ENCODE results near the gene ANTKMT. TPM values are rescaled to one million over a fixed set of nuclear protein-coding genes. Genes with fewer than 3 reads are reported as not detected.

ANTKMT gene
- total and polyA plus RNA-seq, 9 donors = 13.2 to 43.9 (median 21.9) TPM; not detected in 1

DNA sequence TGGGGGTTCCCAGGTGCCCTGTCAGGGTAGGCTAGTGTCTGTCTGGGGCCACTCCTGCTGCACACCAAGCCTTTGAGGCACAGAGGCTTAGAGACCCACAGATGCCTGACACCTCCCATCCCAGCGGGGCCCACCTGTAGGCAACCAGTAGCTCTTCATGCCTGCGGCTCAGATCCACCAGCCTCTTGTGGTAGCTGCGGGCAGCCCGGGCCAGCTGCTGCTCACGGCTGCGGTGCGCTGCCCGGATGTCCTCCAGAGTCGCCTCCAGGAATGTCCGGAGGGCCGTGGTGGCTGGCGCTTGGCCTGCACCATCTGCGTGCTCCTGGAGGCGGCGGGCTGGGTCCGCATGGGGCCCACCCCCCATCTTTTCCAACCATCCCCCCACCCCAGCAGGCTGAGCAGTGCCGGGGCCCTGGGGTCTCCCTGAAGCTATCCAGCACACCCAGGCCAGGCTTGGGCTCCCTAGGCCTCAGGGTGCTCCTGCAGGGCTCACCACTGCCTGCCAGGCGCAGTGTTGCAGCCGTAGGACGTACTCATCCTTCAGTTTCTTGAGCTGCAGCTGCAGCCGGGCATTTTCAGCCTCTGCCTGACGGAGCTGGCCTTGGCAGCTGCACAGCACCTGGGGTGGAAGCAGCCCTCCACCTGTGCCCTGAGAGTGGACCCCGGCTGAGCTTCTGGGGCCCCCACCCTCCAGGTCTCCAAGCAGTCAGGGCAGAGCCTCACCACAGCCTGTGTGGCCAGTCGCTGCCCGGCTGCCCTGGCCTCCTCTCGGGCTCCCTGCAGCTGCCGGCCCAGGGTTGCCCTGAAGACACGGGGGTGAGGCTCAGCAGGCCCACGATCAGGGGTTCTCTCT, 3.5 kb downstream of the ANTKMT start:
- no peak overlapping the region for H3K27ac ChIP-seq
- WGBS, 3 donors = 43 to 63% (median 50%) methylated on average over 25 to 29 of the region's 29 CpGs
- intact Hi-C loops (cut with DNase I) = no loop called here
- DNase-seq = no peak
- peaks cover 15% of the 10 kb centered on the region for H3K27me3 ChIP-seq
- H3K9me3 ChIP-seq = no peaks in the 10 kb centered on the region
- no peaks in the 10 kb centered on the region for H3K36me3 ChIP-seq
- no peak overlapping the region for H3K4me3 ChIP-seq
- TF ChIP-seq POLR2A (IDR thresholded peaks at IDR 0.05) (no peak), EP300 (IDR thresholded peaks at IDR 0.05) (no peak)
- TF ChIP-seq, protein P1, sequence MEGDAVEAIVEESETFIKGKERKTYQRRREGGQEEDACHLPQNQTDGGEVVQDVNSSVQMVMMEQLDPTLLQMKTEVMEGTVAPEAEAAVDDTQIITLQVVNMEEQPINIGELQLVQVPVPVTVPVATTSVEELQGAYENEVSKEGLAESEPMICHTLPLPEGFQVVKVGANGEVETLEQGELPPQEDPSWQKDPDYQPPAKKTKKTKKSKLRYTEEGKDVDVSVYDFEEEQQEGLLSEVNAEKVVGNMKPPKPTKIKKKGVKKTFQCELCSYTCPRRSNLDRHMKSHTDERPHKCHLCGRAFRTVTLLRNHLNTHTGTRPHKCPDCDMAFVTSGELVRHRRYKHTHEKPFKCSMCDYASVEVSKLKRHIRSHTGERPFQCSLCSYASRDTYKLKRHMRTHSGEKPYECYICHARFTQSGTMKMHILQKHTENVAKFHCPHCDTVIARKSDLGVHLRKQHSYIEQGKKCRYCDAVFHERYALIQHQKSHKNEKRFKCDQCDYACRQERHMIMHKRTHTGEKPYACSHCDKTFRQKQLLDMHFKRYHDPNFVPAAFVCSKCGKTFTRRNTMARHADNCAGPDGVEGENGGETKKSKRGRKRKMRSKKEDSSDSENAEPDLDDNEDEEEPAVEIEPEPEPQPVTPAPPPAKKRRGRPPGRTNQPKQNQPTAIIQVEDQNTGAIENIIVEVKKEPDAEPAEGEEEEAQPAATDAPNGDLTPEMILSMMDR (IDR thresholded peaks at IDR 0.05) = no peak
- peaks cover 22% of the 10 kb centered on the region for H3K4me1 ChIP-seq (ENCODE audit: insufficient read depth)

DNA sequence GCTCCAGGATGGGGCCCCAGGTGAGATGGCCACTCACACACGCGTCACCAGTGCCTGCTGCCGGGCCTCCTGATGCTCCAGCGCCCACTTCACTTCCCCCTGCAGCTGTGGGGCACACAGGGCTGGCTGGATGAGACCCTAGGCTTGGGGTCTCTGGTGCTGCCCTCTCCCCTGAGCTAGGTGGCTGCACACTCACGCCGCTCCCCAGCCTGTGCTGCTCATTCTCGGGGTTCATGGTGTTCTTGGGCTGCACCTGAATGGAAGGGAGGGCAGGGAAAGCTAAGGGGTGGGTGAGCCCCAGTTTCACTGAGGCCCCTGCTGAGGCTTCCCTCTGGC, 4.1 kb downstream of the ANTKMT start:
- peaks cover 15% of the 10 kb centered on the region for H3K27me3 ChIP-seq
- H3K9me3 ChIP-seq = no peaks in the 10 kb centered on the region
- no peak overlapping the region for H3K4me3 ChIP-seq
- WGBS, 3 donors = 64 to 77% (median 71%) methylated on average over 7 of the region's 7 CpGs
- DNase-seq = no peak
- peaks cover 19% of the 10 kb centered on the region for H3K4me1 ChIP-seq (ENCODE audit: insufficient read depth)
- H3K36me3 ChIP-seq = no peaks in the 10 kb centered on the region
- TF ChIP-seq POLR2A (IDR thresholded peaks at IDR 0.05) (no peak), EP300 (IDR thresholded peaks at IDR 0.05) (no peak)
- TF ChIP-seq, protein P1 (IDR thresholded peaks at IDR 0.05) = no peak
- intact Hi-C loops (cut with DNase I) = no loop called here
- H3K27ac ChIP-seq = no peak overlapping the region

DNA sequence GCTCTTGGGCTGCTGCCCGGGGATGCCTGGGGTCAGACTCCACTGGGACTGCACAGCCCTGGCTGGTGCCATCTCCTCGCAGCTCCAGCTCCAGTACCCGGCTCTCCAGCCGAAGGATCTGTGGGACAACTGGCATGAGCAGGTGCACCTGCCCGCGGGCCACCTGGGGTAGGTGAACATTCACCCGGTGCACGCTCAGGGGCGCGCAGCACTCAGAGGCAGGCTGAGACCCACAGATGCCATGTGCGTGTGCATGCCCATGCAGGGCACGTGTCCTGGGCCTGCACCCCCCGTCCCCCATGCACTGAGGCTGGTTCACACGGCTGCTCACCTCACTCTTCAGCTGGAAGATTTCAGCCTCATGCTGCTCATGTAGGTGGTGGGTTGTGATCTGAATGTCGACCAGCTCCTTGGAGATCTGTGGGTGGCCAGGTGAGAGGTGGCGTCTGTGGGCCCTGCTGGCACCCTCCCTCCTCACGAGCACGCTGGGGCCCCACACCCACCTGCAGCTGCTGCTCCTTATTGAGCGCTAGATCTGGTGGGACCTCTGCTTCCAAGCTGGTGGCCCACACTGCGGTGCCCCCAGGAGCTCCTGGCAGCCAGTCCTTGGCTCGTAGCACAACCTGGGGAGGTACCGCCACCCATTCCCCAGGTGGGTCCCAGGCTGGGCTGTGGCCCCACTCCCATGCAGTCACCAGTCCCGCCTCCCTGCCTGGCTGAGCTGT, 4.7 kb downstream of the ANTKMT start:
- no peaks in the 10 kb centered on the region for H3K36me3 ChIP-seq
- H3K4me3 ChIP-seq = no peak overlapping the region
- intact Hi-C loops (cut with DNase I) = no loop called here
- TF ChIP-seq EP300 (IDR thresholded peaks at IDR 0.05) (no peak), POLR2A (IDR thresholded peaks at IDR 0.05) (no peak)
- TF ChIP-seq, protein P1 (IDR thresholded peaks at IDR 0.05) = no peak
- H3K27me3 ChIP-seq = peaks cover 15% of the 10 kb centered on the region
- H3K9me3 ChIP-seq = no peaks in the 10 kb centered on the region
- peaks cover 15% of the 10 kb centered on the region for H3K4me1 ChIP-seq (ENCODE audit: insufficient read depth)
- 61 to 63% (median 63%) methylated on average over 17 to 23 of the region's 23 CpGs for WGBS, 3 donors
- no peak overlapping the region for H3K27ac ChIP-seq
- no peak for DNase-seq

DNA sequence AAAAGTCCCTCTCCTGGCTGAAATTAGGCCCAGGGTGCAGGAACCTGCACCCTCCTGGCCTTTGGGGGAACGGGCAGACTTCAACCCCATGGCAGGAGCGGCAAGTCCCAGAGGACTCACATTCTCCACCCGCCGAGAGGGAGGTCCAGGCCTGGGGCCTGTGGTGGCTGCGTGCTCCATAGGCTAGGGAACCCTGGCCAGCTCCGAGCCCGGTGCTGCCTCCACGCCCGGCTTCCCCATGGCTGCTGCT, 5.2 kb downstream of the ANTKMT start:
- no peaks in the 10 kb centered on the region for H3K36me3 ChIP-seq
- no peak overlapping the region for H3K27ac ChIP-seq
- peaks cover 15% of the 10 kb centered on the region for H3K4me1 ChIP-seq (ENCODE audit: insufficient read depth)
- no peak for DNase-seq
- no peak overlapping the region for H3K4me3 ChIP-seq
- TF ChIP-seq POLR2A (IDR thresholded peaks at IDR 0.05) (no peak), EP300 (IDR thresholded peaks at IDR 0.05) (no peak)
- TF ChIP-seq, protein P1 (IDR thresholded peaks at IDR 0.05) = no peak
- H3K9me3 ChIP-seq = no peaks in the 10 kb centered on the region
- peaks cover 15% of the 10 kb centered on the region for H3K27me3 ChIP-seq
- 11 to 18% (median 14%) methylated on average over 6 to 9 of the region's 9 CpGs for WGBS, 3 donors
- intact Hi-C loops (cut with DNase I) = no loop called here
